Stimulated activated CD8-positive, alpha-beta memory T cell treated with anti-CD3 and anti-CD28 coated beads, Interleukin-15, amount 100 ng/mL, for 24 hours (primary cell): Measurements from ENCODE around the gene RNU2-1.
"Not testable (repeated sequence)": the region's sequence is repeated elsewhere in the genome, so short reads cannot be mapped to it uniquely, and the experiment has no call there.

Source experiments
- DNase-seq: peaks from one replicate; pipeline ENCODE4 v3.0.0-alpha.2; 2020; ENCODE audit warnings: low read depth

The RNU2-1 gene

GRCh38 chr17:43216369-43216761 is 17.4 kb downstream of the RNU2-1 start:
- no peak for DNase-seq

- no peak for DNase-seq
Measured at GRCh38 chr17:43215341-43215740, 18.4 kb downstream of the RNU2-1 start.

- DNase-seq: no peak
Measured at GRCh38 chr17:43213545-43213944, 20.2 kb downstream of the RNU2-1 start.

- DNase-seq: no peak
Measured at GRCh38 chr17:43212641-43213490, 20.9 kb downstream of the RNU2-1 start.

- peak; percentile 51 for DNase-seq
Measured at GRCh38 chr17:43211480-43212402, 22.0 kb downstream of the RNU2-1 start, which contains the start of gene TMEM106A. Gene TMEM106A, plus strand, starts transcription at chr17:43211875. Its CDS starts 1,167 bp downstream, at chr17:43213042.

- no peak for DNase-seq
Measured at GRCh38 chr17:43211123-43211479, 22.7 kb downstream of the RNU2-1 start.

- no peak for DNase-seq
Measured at GRCh38 chr17:43210576-43210975, 23.2 kb downstream of the RNU2-1 start.

- DNase-seq: not testable (repeated sequence)
Measured at GRCh38 chr17:43203013-43203412, 30.8 kb downstream of the RNU2-1 start.

GRCh38 chr17:43200127-43200526 is 33.6 kb downstream of the RNU2-1 start:
- DNase-seq: no peak

GRCh38 chr17:43199633-43200032 is 34.1 kb downstream of the RNU2-1 start:
- no peak for DNase-seq

GRCh38 chr17:43193251-43193650 is 40.5 kb downstream of the RNU2-1 start:
- DNase-seq: no peak

GRCh38 chr17:43186656-43187055 is 47.1 kb downstream of the RNU2-1 start:
- DNase-seq: not testable (repeated sequence)

GRCh38 chr17:43183921-43184320 is 49.9 kb downstream of the RNU2-1 start:
- DNase-seq: no peak
